NCI-H1092 (cell line): ENCODE measurements around the gene FAM110D.

Experiments
- DNase-seq: peaks from one replicate; lab custom pipeline; 2025; lab: John Stamatoyannopoulos, UW

FAM110D gene

GRCh38 chr1:26163684-26164035 lies 4.8 kb downstream of the FAM110D start:
- no peak for DNase-seq

GRCh38 chr1:26164036-26164860 lies 5.4 kb downstream of the FAM110D start:
- no peak for DNase-seq

GRCh38 chr1:26164861-26165842 lies 6.3 kb downstream of the FAM110D start:
- DNase-seq: no peak

- no peak for DNase-seq
Measured at GRCh38 chr1:26166719-26167281, 7.9 kb downstream of the FAM110D start.

- peak; percentile 82 for DNase-seq
Measured at GRCh38 chr1:26168410-26169197, 9.7 kb downstream of the FAM110D start, which contains the start of gene C1orf232. TSS of gene C1orf232 (minus strand) at chr1:26168963. CDS start at chr1:26168499, 464 bp downstream.

- no peak for DNase-seq
Measured at GRCh38 chr1:26169198-26169554, 10.3 kb downstream of the FAM110D start.

GRCh38 chr1:26169669-26170471 lies 11.0 kb downstream of the FAM110D start, which contains the start of gene ZNF593:
TSS of gene ZNF593 (plus strand) at chr1:26169908. CDS start at chr1:26169984, 76 bp downstream.
- peak; percentile 83 for DNase-seq

GRCh38 chr1:26170472-26170821 lies 11.6 kb downstream of the FAM110D start:
- DNase-seq: no peak

- DNase-seq: no peak
Measured at GRCh38 chr1:26171084-26172072, 12.5 kb downstream of the FAM110D start, which contains the start of gene ZNF593OS. TSS of gene ZNF593OS (minus strand) at chr1:26171832. CDS start at chr1:26171661, 171 bp downstream.

GRCh38 chr1:26175346-26175745 lies 16.5 kb downstream of the FAM110D start:
- no peak for DNase-seq

GRCh38 chr1:26177182-26177684 lies 18.4 kb downstream of the FAM110D start, which contains the start of gene CNKSR1:
TSS of gene CNKSR1 (plus strand) at chr1:26177491. CDS start at chr1:26177548, 57 bp downstream.
- no peak for DNase-seq

GRCh38 chr1:26180010-26180506 lies 21.2 kb downstream of the FAM110D start:
- no peak for DNase-seq

GRCh38 chr1:26181586-26182382 lies 22.9 kb downstream of the FAM110D start:
- DNase-seq: no peak

- DNase-seq: no peak
Measured at GRCh38 chr1:26182383-26182696, 23.5 kb downstream of the FAM110D start.

GRCh38 chr1:26184086-26184485 lies 25.2 kb downstream of the FAM110D start:
- no peak for DNase-seq

- DNase-seq: no peak
Measured at GRCh38 chr1:26184883-26185282, 26.0 kb downstream of the FAM110D start.

- DNase-seq: no peak
Measured at GRCh38 chr1:26187882-26188281, 29.0 kb downstream of the FAM110D start.

GRCh38 chr1:26188477-26188876 lies 29.6 kb downstream of the FAM110D start:
- DNase-seq: no peak
